Right atrium auricular region (tissue), 2 donors: ENCODE results near the gene NHP2. TPM values are rescaled to one million over a fixed set of nuclear protein-coding genes. Genes with fewer than 3 reads are reported as not detected.

Experiments
- DNase-seq: peaks from one replicate; pipeline ENCODE4 v3.0.0-alpha.2; 2019; ENCODE audit warnings: low spot score
- H3K27ac ChIP-seq, 2 donors: fragments of 200-600 bp; sonication (generic); 1 replicate in 1 of 2; 2 replicates in 1 of 2; pipeline ENCODE4 v1.5.1; 2016 to 2019
- H3K27me3 ChIP-seq, 2 donors: fragments of 200-600 bp; sonication (generic); one replicate each; pipeline versions ENCODE4 v1.5.1 to v1.6.0; 2017 to 2019
- H3K36me3 ChIP-seq: fragments of 200-600 bp; sonication (generic); one replicate; pipeline ENCODE4 v1.5.1; 2016
- H3K4me1 ChIP-seq, 2 donors: fragments of 200-600 bp; sonication (generic); one replicate each; pipeline versions ENCODE4 v1.5.1 to v1.6.0; 2017 to 2019
- H3K4me3 ChIP-seq, 2 donors: fragments of 200-600 bp; sonication (generic); 1 replicate in 1 of 2; 2 replicates in 1 of 2; pipeline ENCODE4 v1.5.1; 2017 to 2019; ENCODE audit warnings: mild to moderate bottlenecking in 1 of 2, moderate library complexity in 1 of 2
- H3K9me3 ChIP-seq, 2 donors: fragments of 200-600 bp; sonication (generic); one replicate each; pipeline ENCODE4 v1.5.1; 2019
- CTCF ChIP-seq, 2 donors: fragments of 200-600 bp; sonication (generic); IDR thresholded peaks; one replicate each; pipeline ENCODE4 v1.5.1; 2019; ENCODE audit warnings: antibody characterized with exemption in 2 of 2
- total RNA-seq, 2 donors: library from RNA; depleted of rRNA; stranded (reverse); fragments of >200 nt; gene quantifications; one replicate each; pipeline ENCODE4 v1.1.0, GENCODE V29; 2016

Gene NHP2
- total RNA-seq: 100 to 1,000 TPM; 125 to 151 TPM

GRCh38 chr5:178153530-178154340 is at the start of gene NHP2:
Gene NHP2, minus strand, starts transcription at chr5:178153885. Its CDS starts 68 bp downstream, at chr5:178153817.
- peaks cover 26% of the 10 kb centered on the region for H3K36me3 ChIP-seq
- H3K27me3 ChIP-seq: no peaks in the 10 kb centered on the region
- peak; percentile 99 for DNase-seq
- TF ChIP-seq CTCF (IDR thresholded peaks at IDR 0.05): no peak
- no peaks in the 10 kb centered on the region for H3K9me3 ChIP-seq
- H3K4me1 ChIP-seq: peaks cover 0 to 28% of the 10 kb centered on the region in 2 donors
- peak within 1 kb of the TSS; percentile 73 to 77 for H3K4me3 ChIP-seq
- peak within 1 kb of the TSS; percentile 46 to 71 for H3K27ac ChIP-seq

GRCh38 chr5:178202541-178202940 is 48.9 kb upstream of the NHP2 start:
- Histone ChIP-seq H3K27ac (no peak overlapping the region), H3K27me3 (no peaks in the 10 kb centered on the region), H3K9me3 (no peaks in the 10 kb centered on the region), H3K4me1 (peaks cover 0 to 21% of the 10 kb centered on the region in 2 donors), H3K4me3 (no peak overlapping the region), H3K36me3 (peaks cover 18% of the 10 kb centered on the region)
- TF ChIP-seq CTCF (IDR thresholded peaks at IDR 0.05): no peak
- DNase-seq: no peak

GRCh38 chr5:178201927-178202235 is 48.2 kb upstream of the NHP2 start:
- no peaks in the 10 kb centered on the region for H3K27me3 ChIP-seq
- no peak for TF ChIP-seq CTCF (IDR thresholded peaks at IDR 0.05)
- DNase-seq: no peak
- no peak overlapping the region for H3K4me3 ChIP-seq
- peaks cover 11% of the 10 kb centered on the region for H3K36me3 ChIP-seq
- H3K9me3 ChIP-seq: no peaks in the 10 kb centered on the region
- no peak overlapping the region for H3K27ac ChIP-seq
- peaks cover 0 to 15% of the 10 kb centered on the region in 2 donors for H3K4me1 ChIP-seq

GRCh38 chr5:178201221-178201926 is 47.7 kb upstream of the NHP2 start:
- DNase-seq: no peak
- TF ChIP-seq CTCF (IDR thresholded peaks at IDR 0.05): no peak
- peaks cover 6% of the 10 kb centered on the region for H3K36me3 ChIP-seq
- H3K27me3 ChIP-seq: no peaks in the 10 kb centered on the region
- no peak overlapping the region for H3K4me3 ChIP-seq
- no peaks in the 10 kb centered on the region for H3K9me3 ChIP-seq
- H3K4me1 ChIP-seq: peaks cover 0 to 10% of the 10 kb centered on the region in 2 donors
- no peak overlapping the region for H3K27ac ChIP-seq

GRCh38 chr5:178199581-178200434 is 46.1 kb upstream of the NHP2 start:
- DNase-seq: no peak
- no peaks in the 10 kb centered on the region for H3K36me3 ChIP-seq

More at GRCh38 chr5:178199581-178200434, 46.1 kb upstream of the NHP2 start:
- Histone ChIP-seq H3K4me3 (no peak overlapping the region), H3K4me1 (no peaks in the 10 kb centered on the region), H3K27me3 (no peaks in the 10 kb centered on the region), H3K27ac (no peak overlapping the region), H3K9me3 (no peaks in the 10 kb centered on the region)
- no peak for TF ChIP-seq CTCF (IDR thresholded peaks at IDR 0.05)
